NT2/D1 (cell line): ENCODE data around the gene ACADSB.

Experiments used
- DNase-seq: peaks from one replicate; pipeline ENCODE4 v3.0.0-alpha.2; 2011; ENCODE audit warnings: low read depth, low spot score
- H3K27me3 ChIP-seq: 2 replicates; pipeline ENCODE4 v1.6.0; 2011; ENCODE audit warnings: mild to moderate bottlenecking; ENCODE audit not compliant: insufficient read length, insufficient read depth
- H3K36me3 ChIP-seq: 2 replicates; pipeline ENCODE4 v1.6.1; 2011; ENCODE audit warnings: mild to moderate bottlenecking, low read length, mixed read lengths; ENCODE audit not compliant: insufficient read depth, insufficient read length
- H3K4me1 ChIP-seq: 2 replicates; pipeline ENCODE4 v1.5.1; 2011; ENCODE audit not compliant: insufficient read depth, insufficient read length
- H3K4me3 ChIP-seq: 2 replicates; pipeline ENCODE4 v1.5.1; 2011; ENCODE audit warnings: low read depth; ENCODE audit not compliant: insufficient read length
- H3K9ac ChIP-seq: 2 replicates; pipeline ENCODE4 v1.6.0; 2011; ENCODE audit warnings: low read depth; ENCODE audit not compliant: insufficient read length
- H3K9me3 ChIP-seq: 2 replicates; pipeline ENCODE4 v1.5.1; 2011; ENCODE audit warnings: mild to moderate bottlenecking, low read length; ENCODE audit not compliant: insufficient read depth
- SUZ12 ChIP-seq: IDR thresholded peaks from 2 replicates; pipeline ENCODE4 v1.6.1; 2011; ENCODE audit not compliant: insufficient read length, insufficient read depth; ENCODE audit errors: extremely low read depth
- YY1 ChIP-seq: IDR thresholded peaks from 2 replicates; pipeline ENCODE4 v1.6.1; 2011; ENCODE audit not compliant: insufficient read length, insufficient read depth
- ZNF274 ChIP-seq: IDR thresholded peaks from 2 replicates; pipeline ENCODE4 v1.6.1; 2011; ENCODE audit warnings: mild to moderate bottlenecking, low read depth, low read length

The ACADSB gene

DNA sequence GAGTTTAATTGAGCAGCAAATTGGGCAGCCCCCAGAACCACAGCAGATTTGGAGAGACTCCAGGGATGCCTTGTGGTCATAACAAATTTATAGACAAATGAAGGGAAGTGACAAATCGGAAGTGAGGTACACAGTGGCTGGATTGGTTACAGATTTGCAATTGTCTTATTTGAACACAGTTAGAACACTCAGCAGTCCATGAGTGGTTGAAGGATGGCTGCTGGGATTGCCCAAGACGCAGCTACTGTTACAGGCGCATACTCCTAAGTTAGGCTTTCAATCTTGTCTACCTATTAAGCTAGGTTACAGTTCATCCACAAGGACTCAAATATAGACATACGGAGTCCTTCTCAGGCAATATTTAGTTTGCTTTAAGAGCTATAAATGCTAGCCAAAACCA, 7.4 kb downstream of the ACADSB start:
- H3K9me3 ChIP-seq, result peaks cover 3% of the 10 kb centered on the region; the same call in 1 of the 2 replicates
- DNase-seq, result no peak
- TF ChIP-seq YY1 (no peak), SUZ12 (no peak), ZNF274 (no peak)
- no peaks in the 10 kb centered on the region for H3K4me1 ChIP-seq
- no peak overlapping the region for H3K4me3 ChIP-seq
- no peaks in the 10 kb centered on the region for H3K36me3 ChIP-seq
- H3K27me3 ChIP-seq, result no peaks in the 10 kb centered on the region
- H3K9ac ChIP-seq, result no peak overlapping the region

GRCh38 chr10:123017421-123018165, 8.8 kb downstream of the ACADSB start:
- H3K4me1 ChIP-seq, result no peaks in the 10 kb centered on the region

DNA sequence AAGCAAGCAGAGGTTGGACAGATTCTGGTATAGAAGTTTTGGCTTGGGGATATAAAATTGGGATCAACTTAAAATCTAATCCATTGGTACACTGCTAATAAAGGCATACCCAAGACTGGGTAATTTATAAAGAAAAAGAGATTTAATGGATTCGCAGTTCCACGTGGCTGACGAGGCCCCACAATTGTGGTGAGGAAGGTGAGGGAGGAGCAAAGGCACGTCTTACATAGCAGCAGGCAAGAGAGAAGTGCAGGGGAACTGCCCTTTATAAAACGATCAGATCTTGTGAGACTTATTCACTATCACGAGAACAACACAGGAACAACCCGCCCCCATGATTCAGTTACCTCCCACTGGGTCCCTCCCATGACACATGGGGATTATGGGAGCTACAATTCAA, 9.7 kb downstream of the ACADSB start:
- DNase-seq, result no peak
- Histone ChIP-seq H3K9me3 (peaks cover 3% of the 10 kb centered on the region; the same call in 1 of the 2 replicates), H3K4me1 (no peaks in the 10 kb centered on the region), H3K9ac (no peak overlapping the region), H3K4me3 (no peak overlapping the region), H3K36me3 (no peaks in the 10 kb centered on the region), H3K27me3 (no peaks in the 10 kb centered on the region)
- TF ChIP-seq YY1, result no peak
- TF ChIP-seq ZNF274, result no peak
- TF ChIP-seq SUZ12, result no peak

More at GRCh38 chr10:123017421-123018165, 8.8 kb downstream of the ACADSB start:
- no peaks in the 10 kb centered on the region for H3K36me3 ChIP-seq
- TF ChIP-seq ZNF274 (no peak), SUZ12 (no peak), YY1 (no peak)
- H3K4me3 ChIP-seq, result no peak overlapping the region
- no peaks in the 10 kb centered on the region for H3K27me3 ChIP-seq
- no peak overlapping the region for H3K9ac ChIP-seq
- DNase-seq, result no peak
- peaks cover 3% of the 10 kb centered on the region; the same call in 1 of the 2 replicates for H3K9me3 ChIP-seq

DNA sequence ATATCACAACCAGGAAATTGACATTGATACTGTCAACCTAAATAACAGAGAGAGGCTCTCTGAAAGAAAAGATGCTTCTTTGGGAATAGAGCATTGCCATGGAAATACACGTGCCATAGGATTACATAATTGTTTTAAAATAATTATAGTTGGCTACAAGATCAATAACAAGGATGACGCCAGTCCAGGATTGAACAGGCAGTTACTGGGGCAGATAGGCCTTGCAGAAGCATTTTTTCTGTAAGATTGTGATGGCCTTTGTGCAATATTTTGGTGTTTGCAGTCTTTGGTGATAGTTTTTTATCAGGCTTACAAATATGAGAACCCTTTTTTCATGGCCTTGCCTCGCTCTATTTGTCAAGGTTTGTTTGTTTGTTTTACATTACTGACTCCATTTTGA, 10.5 kb downstream of the ACADSB start:
- no peaks in the 10 kb centered on the region for H3K4me1 ChIP-seq
- no peak for TF ChIP-seq ZNF274
- no peak for TF ChIP-seq YY1
- no peak for TF ChIP-seq SUZ12

DNA sequence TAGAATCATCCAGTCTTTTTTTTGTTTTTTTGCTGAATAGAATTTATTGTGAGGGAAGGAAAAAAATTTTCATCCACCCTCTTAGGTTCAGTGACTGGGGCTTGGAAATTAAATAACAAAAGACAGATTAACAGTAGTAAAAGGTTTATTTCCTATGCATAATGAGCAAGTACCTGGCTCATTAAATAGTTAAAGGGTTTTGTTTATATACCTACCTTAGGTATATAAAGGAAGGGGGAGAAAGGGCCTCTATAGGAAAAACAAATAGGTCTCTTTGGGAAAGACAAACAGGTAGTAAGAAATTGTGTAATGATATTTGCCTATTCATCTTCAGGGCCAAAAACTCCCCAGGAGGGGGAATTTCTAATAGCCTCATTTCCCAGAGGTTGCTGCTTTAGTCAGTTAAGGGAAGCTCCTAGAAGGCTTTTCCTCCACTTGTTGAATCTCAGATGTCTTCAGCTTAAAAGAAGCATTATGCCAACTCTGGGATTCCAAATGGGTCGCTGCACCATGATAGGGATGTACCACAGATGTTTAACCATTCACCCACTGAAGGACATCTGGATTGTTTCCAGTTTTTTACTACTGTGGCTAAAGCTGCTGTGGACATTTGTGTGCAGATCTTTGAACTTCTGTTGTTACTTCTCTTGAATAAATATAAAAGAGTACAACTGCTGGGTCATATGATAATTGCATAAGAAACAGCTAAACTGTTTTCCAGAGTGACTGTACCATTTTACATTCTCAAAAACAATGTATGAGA, 11.3 kb downstream of the ACADSB start:
- Histone ChIP-seq H3K27me3 (no peaks in the 10 kb centered on the region), H3K9ac (no peak overlapping the region), H3K4me3 (no peak overlapping the region), H3K36me3 (no peaks in the 10 kb centered on the region), H3K4me1 (no peaks in the 10 kb centered on the region), H3K9me3 (peaks cover 3% of the 10 kb centered on the region; the same call in 1 of the 2 replicates)
- no peak for DNase-seq
- TF ChIP-seq SUZ12 (no peak), ZNF274 (no peak), YY1 (no peak)

More for the DNA sequence above, 10.5 kb downstream of the ACADSB start:
- no peaks in the 10 kb centered on the region for H3K36me3 ChIP-seq
- H3K4me3 ChIP-seq, result no peak overlapping the region
- no peak overlapping the region for H3K9ac ChIP-seq
- no peaks in the 10 kb centered on the region for H3K27me3 ChIP-seq
- peaks cover 3% of the 10 kb centered on the region; the same call in 1 of the 2 replicates for H3K9me3 ChIP-seq
- DNase-seq, result no peak

GRCh38 chr10:123021517-123021916, 12.7 kb downstream of the ACADSB start:
- Histone ChIP-seq H3K4me1 (no peaks in the 10 kb centered on the region), H3K9ac (no peak overlapping the region), H3K27me3 (no peaks in the 10 kb centered on the region), H3K4me3 (no peak overlapping the region), H3K9me3 (peaks cover 3% of the 10 kb centered on the region; the same call in 1 of the 2 replicates), H3K36me3 (no peaks in the 10 kb centered on the region)
- no peak for TF ChIP-seq YY1
- no peak for TF ChIP-seq ZNF274
- no peak for TF ChIP-seq SUZ12
- no peak for DNase-seq

DNA sequence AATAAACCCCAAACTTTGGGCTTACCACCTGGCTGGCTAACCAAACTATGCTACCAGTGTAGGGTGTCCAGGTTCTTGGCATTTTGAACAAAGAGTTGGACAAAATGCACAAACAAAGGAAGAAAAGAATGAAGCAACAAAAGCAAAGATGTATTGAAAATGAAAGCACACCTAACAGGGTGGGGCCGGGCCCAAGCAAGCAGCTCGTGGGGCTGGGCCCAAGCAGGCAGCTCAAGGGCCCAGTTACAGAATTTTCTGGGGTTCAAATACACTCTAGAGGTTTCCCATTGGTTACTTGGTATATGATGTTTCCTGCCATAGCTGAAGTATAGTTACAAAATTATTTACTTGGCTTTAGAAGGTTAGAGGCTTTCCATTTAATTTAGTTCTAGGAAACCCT, 15.7 kb downstream of the ACADSB start:
- H3K4me1 ChIP-seq, result no peaks in the 10 kb centered on the region
- no peak for TF ChIP-seq ZNF274
- TF ChIP-seq SUZ12, result no peak
- no peak for TF ChIP-seq YY1
- no peaks in the 10 kb centered on the region for H3K27me3 ChIP-seq
- H3K4me3 ChIP-seq, result no peak overlapping the region
- no peaks in the 10 kb centered on the region for H3K9me3 ChIP-seq
- no peak for DNase-seq
- no peak overlapping the region for H3K9ac ChIP-seq
- H3K36me3 ChIP-seq, result no peaks in the 10 kb centered on the region
